H1 (cell line): Measurements from ENCODE around the gene ZBP1. TPM values are rescaled to one million over a fixed set of nuclear protein-coding genes. Genes with fewer than 3 reads are reported as not detected.

Experiments used
- CTCF ChIA-PET: fragments of 300-600 bp; sonication (Branson Sonifier 250); formaldehyde crosslinking; loops from one replicate; lab custom pipeline; 2021; ENCODE audit not compliant: partially characterized antibody; lab: Charles Lee
- POLR2A ChIA-PET: fragments of 300-600 bp; sonication (Branson Sonifier 250); formaldehyde crosslinking; loops from one replicate; lab custom pipeline; 2021; ENCODE audit warnings: inconsistent platforms; ENCODE audit not compliant: partially characterized antibody; lab: Charles Lee
- DNase-seq, 2 experiments: peaks; one replicate each; pipeline versions ENCODE4 v3.0.0 to v3.0.0-alpha.2; 2010 to 2022; ENCODE audit warnings: low spot score in 2 of 2, low read depth in 1 of 2, mixed read lengths in 1 of 2
- FAIRE-seq: peaks from 2 replicates; lab custom pipeline; 2011; peaks lifted over from hg19 to GRCh38; lab: Jason Lieb, UNC
- H2AFZ ChIP-seq: 2 replicates; pipeline ENCODE4 v1.8.1; 2012; ENCODE audit warnings: low read length, inconsistent platforms
- H2AK5ac ChIP-seq: 2 replicates; pipeline ENCODE4 v1.6.1; 2013; ENCODE audit warnings: low read depth, low read length
- H2BK120ac ChIP-seq: replicated peaks from 2 replicates; pipeline ENCODE3; 2013; ENCODE audit warnings: low read depth, low read length, inconsistent platforms
- H2BK12ac ChIP-seq: 2 replicates; pipeline ENCODE4 v1.6.1; 2013; ENCODE audit warnings: low read depth, low read length
- H2BK15ac ChIP-seq: 2 replicates; pipeline ENCODE4 v1.6.1; 2013; ENCODE audit warnings: low read length
- H2BK20ac ChIP-seq: 2 replicates; pipeline ENCODE4 v1.6.1; 2013; ENCODE audit warnings: low read length
- H2BK5ac ChIP-seq: 2 replicates; pipeline ENCODE4 v1.6.1; 2013; ENCODE audit warnings: low read depth, low read length
- H3K14ac ChIP-seq: 2 replicates; pipeline ENCODE4 v1.6.1; 2013; ENCODE audit warnings: inconsistent platforms; ENCODE audit not compliant: insufficient read length
- H3K18ac ChIP-seq: 2 replicates; pipeline ENCODE4 v1.6.1; 2013; ENCODE audit warnings: low read length; ENCODE audit errors: extremely low read depth
- H3K23ac ChIP-seq: 2 replicates; pipeline ENCODE4 v1.6.1; 2013; ENCODE audit warnings: inconsistent platforms; ENCODE audit not compliant: insufficient read length
- H3K23me2 ChIP-seq: 2 replicates; pipeline ENCODE4 v1.6.1; 2013; ENCODE audit warnings: low read depth, low read length
- H3K27ac ChIP-seq: 2 replicates; pipeline ENCODE4 v1.6.1; 2011; ENCODE audit warnings: low read depth, low read length, inconsistent platforms
- H3K27me3 ChIP-seq, 4 experiments: replicated peaks in 1 of 4; 1 replicate in 1 of 4; 2 replicates in 3 of 4; pipeline versions ENCODE4 v1.6.1 to v1.8.1; 2011 to 2013; ENCODE audit warnings: low read length in 3 of 4, mild to moderate bottlenecking in 3 of 4, inconsistent platforms in 2 of 4, mixed read lengths in 2 of 4, moderate library complexity in 1 of 4; ENCODE audit not compliant: control insufficient read depth in 3 of 4, insufficient read depth in 3 of 4; ENCODE audit errors: extremely low read depth in 1 of 4
- H3K36me3 ChIP-seq, 4 experiments: 2 replicates each; pipeline versions ENCODE4 v1.6.1 to v1.8.1; 2011 to 2013; ENCODE audit warnings: mild to moderate bottlenecking in 4 of 4, low read length in 3 of 4, moderate library complexity in 2 of 4, control low read depth in 1 of 4, inconsistent platforms in 1 of 4; ENCODE audit not compliant: insufficient read depth in 4 of 4, control insufficient read depth in 2 of 4
- H3K4ac ChIP-seq: replicated peaks from 2 replicates; pipeline ENCODE3; 2013; ENCODE audit warnings: low read length, low read depth, mixed read lengths, inconsistent platforms; ENCODE audit not compliant: insufficient read length
- H3K4me1 ChIP-seq, 4 experiments: replicated peaks in 1 of 4; 1 replicate in 1 of 4; 2 replicates in 3 of 4; pipeline versions ENCODE4 v1.6.1 to v1.8.1; 2011 to 2013; ENCODE audit warnings: low read length in 3 of 4, inconsistent platforms in 2 of 4, mixed read lengths in 1 of 4; ENCODE audit not compliant: insufficient read depth in 4 of 4, control insufficient read depth in 3 of 4
- H3K4me2 ChIP-seq, 2 experiments: 2 replicates each; pipeline versions ENCODE4 v1.6.1 to v1.8.1; 2011 to 2013; ENCODE audit warnings: low read depth in 2 of 2, low read length in 2 of 2, control low read depth in 1 of 2, inconsistent platforms in 1 of 2, mild to moderate bottlenecking in 1 of 2; ENCODE audit not compliant: insufficient read depth in 1 of 2
- H3K4me3 ChIP-seq, 4 experiments: fragments of 200-600, 300-600 bp in 1 of 4; sonication (generic), shearing (Covaris generic), sonication (Bioruptor Twin) in 1 of 4; 2 replicates each; pipeline versions ENCODE4 v1.5.1 to v1.8.1; 2011 to 2016; ENCODE audit warnings: low read length in 4 of 4, low read depth in 3 of 4, control low read depth in 2 of 4, inconsistent platforms in 2 of 4, mild to moderate bottlenecking in 2 of 4, mixed read lengths in 1 of 4, moderate library complexity in 1 of 4; ENCODE audit not compliant: insufficient read depth in 2 of 4; ENCODE audit errors: extremely low read depth in 1 of 4
- H3K56ac ChIP-seq: replicated peaks from 2 replicates; pipeline ENCODE3; 2013; ENCODE audit warnings: low read depth, mild to moderate bottlenecking, mixed read lengths, low read length, inconsistent platforms; ENCODE audit not compliant: insufficient read length
- H3K79me1 ChIP-seq: 2 replicates; pipeline ENCODE4 v1.6.1; 2013; ENCODE audit warnings: low read depth, low read length, control low read depth
- H3K79me2 ChIP-seq, 2 experiments: 2 replicates each; pipeline versions ENCODE4 v1.6.1 to v1.8.1; 2012 to 2013; ENCODE audit warnings: low read length in 2 of 2, mild to moderate bottlenecking in 2 of 2, inconsistent platforms in 1 of 2; ENCODE audit not compliant: insufficient read depth in 2 of 2, control insufficient read depth in 1 of 2
- H3K9ac ChIP-seq, 4 experiments: replicated peaks in 1 of 4; 1 replicate in 1 of 4; 2 replicates in 3 of 4; pipeline versions ENCODE4 v1.6.1 to v1.8.1; 2011 to 2013; ENCODE audit warnings: low read depth in 3 of 4, low read length in 3 of 4, control low read depth in 2 of 4, mild to moderate bottlenecking in 2 of 4, moderate library complexity in 2 of 4, inconsistent platforms in 1 of 4; ENCODE audit errors: extremely low read depth in 1 of 4
- H3K9me3 ChIP-seq, 2 experiments: 2 replicates each; pipeline versions ENCODE4 v1.6.1 to v1.8.1; 2012 to 2013; ENCODE audit warnings: mild to moderate bottlenecking in 2 of 2, moderate library complexity in 2 of 2, control low read depth in 1 of 2, inconsistent platforms in 1 of 2, low read depth in 1 of 2, low read length in 1 of 2, mixed read lengths in 1 of 2; ENCODE audit not compliant: insufficient read depth in 2 of 2
- H4K20me1 ChIP-seq, 2 experiments: replicated peaks in 1 of 2; 2 replicates each; pipeline versions ENCODE3 to v1.8.1; 2011 to 2013; ENCODE audit warnings: inconsistent platforms in 2 of 2, low read length in 2 of 2, mild to moderate bottlenecking in 1 of 2; ENCODE audit not compliant: insufficient read depth in 2 of 2, control insufficient read depth in 1 of 2
- H4K5ac ChIP-seq: 2 replicates; pipeline ENCODE4 v1.6.1; 2013; ENCODE audit warnings: low read length, low read depth, mixed read lengths, inconsistent platforms; ENCODE audit not compliant: insufficient read length
- H4K8ac ChIP-seq: 2 replicates; pipeline ENCODE4 v1.8.0; 2013; ENCODE audit warnings: mild to moderate bottlenecking, moderate library complexity, low read length, inconsistent platforms; ENCODE audit not compliant: insufficient read depth; ENCODE audit errors: extremely low read depth
- H4K91ac ChIP-seq: replicated peaks from 2 replicates; pipeline ENCODE3; 2013; ENCODE audit warnings: low read length, mixed read lengths, inconsistent platforms; ENCODE audit not compliant: insufficient read length
- CBX5 ChIP-seq: fragments of 300-800, 300-1000 bp; sonication (generic); IDR thresholded peaks from 2 replicates; pipeline ENCODE4 v1.7.1; 2016; ENCODE audit warnings: antibody characterized with exemption, low read length, low read depth
- EZH2 ChIP-seq: fragments of 200-600 bp; sonication (generic); IDR thresholded peaks from 2 replicates; pipeline ENCODE4 v1.7.1; 2012; ENCODE audit warnings: low read depth, mild to moderate bottlenecking, moderate library complexity, low read length, inconsistent platforms; ENCODE audit not compliant: severe bottlenecking
- PHF8 ChIP-seq: fragments of 200-600 bp; sonication (generic); conservative IDR thresholded peaks from 2 replicates; pipeline ENCODE4 v1.7.1; 2012; ENCODE audit warnings: low read depth, mild to moderate bottlenecking, inconsistent platforms, low read length, moderate library complexity
- SIX5 ChIP-seq: IDR thresholded peaks from 2 replicates; pipeline ENCODE4 v1.6.1; 2011; ENCODE audit warnings: mild to moderate bottlenecking, low read depth, low read length
- SP1 ChIP-seq: IDR thresholded peaks from 2 replicates; pipeline ENCODE4 v1.6.1; 2011; ENCODE audit warnings: low read depth, low read length
- SP2 ChIP-seq: IDR thresholded peaks from 2 replicates; pipeline ENCODE4 v1.6.1; 2012; ENCODE audit warnings: mild to moderate bottlenecking, low read length, inconsistent platforms
- SRF ChIP-seq: IDR thresholded peaks from 2 replicates; pipeline ENCODE4 v1.6.1; 2011; ENCODE audit warnings: mild to moderate bottlenecking, low read depth, low read length, moderate library complexity
- TCF12 ChIP-seq: IDR thresholded peaks from 2 replicates; pipeline ENCODE4 v1.6.1; 2011; ENCODE audit warnings: low read depth, mild to moderate bottlenecking, low read length
- WGBS, 2 experiments: shearing (Covaris generic) in 1 of 2; methylation state at CpG; one replicate each; pipeline versions ENCODE4 v1.1.6 to v1.1.7; 2013 to 2015; ENCODE audit warnings: low lambda C conversion rate in 2 of 2, mixed read lengths in 2 of 2, inconsistent platforms in 1 of 2, low coverage in 1 of 2, missing lambda C conversion rate in 1 of 2; ENCODE audit not compliant: insufficient replicate concordance in 2 of 2, insufficient coverage in 1 of 2, insufficient read length in 1 of 2; ENCODE audit errors: extremely low coverage in 1 of 2, missing lambda C conversion rate in 1 of 2; 5-methylcytosine and 5-hydroxymethylcytosine counted together
- polyA plus RNA-seq, 7 experiments: library from polyadenylated mRNA; depleted of rRNA in 3 of 7; stranded (reverse) in 5 of 7; unstranded in 2 of 7; fragments of >200 nt in 5 of 7; fragments of 200-250 nt in 2 of 7; gene quantifications; 1 replicate in 5 of 7; 2 replicates in 1 of 7; 4 replicates in 1 of 7; pipeline versions ENCODE4 v1.2.1 to v1.2.3, GENCODE V29; 2011 to 2013; ENCODE audit warnings: missing spikeins in 2 of 7, mixed read lengths in 2 of 7
- total RNA-seq: library from RNA; stranded (reverse); fragmentation: NEBNext Ultra II Directional; extraction: Animal tissue kit (Norgen Biotek cat#: 25700); gene quantifications from 2 replicates; pipeline ENCODE4 v1.2.1, GENCODE V29; 2021
- TF ChIP-seq, protein P1 (sequence below), 3 experiments: IDR thresholded peaks; 1 replicate in 2 of 3; 2 replicates in 1 of 3; pipeline versions ENCODE4 v1.5.1 to v1.6.1; 2011; ENCODE audit warnings: low read length in 3 of 3, mild to moderate bottlenecking in 3 of 3, inconsistent platforms in 2 of 3, low read depth in 1 of 3, moderate library complexity in 1 of 3; ENCODE audit not compliant: insufficient read depth in 1 of 3; ENCODE audit errors: control extremely low read depth in 1 of 3

ZBP1 gene
- total and polyA plus RNA-seq, 2 of the 8 experiments (the other 6 are each of a cell fraction or from before 2014, with no cell fraction given): not detected

DNA sequence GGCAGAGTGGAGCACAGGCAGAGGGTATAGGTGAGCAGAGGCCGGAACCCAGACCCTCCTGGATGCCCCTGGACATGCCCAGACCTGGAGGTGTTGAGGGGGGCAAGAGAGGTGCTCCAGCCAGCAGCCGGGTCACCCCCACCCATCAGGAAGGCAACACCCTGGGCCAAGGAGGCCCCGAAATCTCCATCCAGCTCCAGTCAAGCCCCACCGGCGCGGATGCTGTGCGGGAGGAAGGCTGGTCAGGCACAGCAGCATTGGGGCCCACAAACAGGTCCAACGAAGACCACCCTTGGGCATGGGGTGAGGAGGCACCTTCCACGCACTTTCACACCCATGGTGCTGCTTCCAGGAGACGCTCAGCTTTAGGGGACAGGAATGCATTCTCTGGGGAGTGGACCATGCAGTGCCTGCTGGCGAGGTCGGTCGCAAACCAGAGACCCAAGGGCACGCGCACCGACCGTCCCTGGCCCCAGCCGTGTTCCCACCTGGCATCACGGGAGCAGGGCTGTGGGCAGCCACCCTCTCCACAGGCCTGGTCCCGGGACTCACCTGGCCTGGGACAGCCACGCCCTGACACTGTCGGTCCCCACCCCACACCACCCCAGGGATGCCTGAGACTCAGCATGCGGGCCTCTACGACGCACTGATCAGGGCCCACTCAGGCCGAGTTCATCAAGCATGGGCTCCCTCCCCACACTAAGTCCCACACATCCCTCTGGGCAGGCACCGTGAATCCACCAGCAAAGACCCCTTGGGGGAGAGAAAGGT is 43.6 kb upstream of the ZBP1 start:
- ChIA-PET POLR2A (no interaction called here), CTCF (no interaction called here)
- no peak overlapping the region for H3K4me2 ChIP-seq
- no peak overlapping the region for H3K14ac ChIP-seq
- no peak overlapping the region for H2AK5ac ChIP-seq
- H3K4me3 ChIP-seq: no peak overlapping the region
- FAIRE-seq: no peak
- no peak overlapping the region for H3K18ac ChIP-seq
- peaks cover 0 to 47% of the 10 kb centered on the region in 2 experiments; a peak in 3 of 4 replicates for H3K79me2 ChIP-seq
- peak overlapping the region; percentile 57 for H4K8ac ChIP-seq
- no peak overlapping the region for H3K9ac ChIP-seq
- no peak overlapping the region for H2BK15ac ChIP-seq
- no peak overlapping the region for H2BK120ac ChIP-seq
- WGBS, 2 experiments: 95% methylated on average over 17 of the region's 27 CpGs; no CpG with 5 or more reads in 1 of the 2 experiments
- no peak overlapping the region for H2BK20ac ChIP-seq
- H2BK5ac ChIP-seq: no peak overlapping the region
- DNase-seq: no peak
- no peak overlapping the region for H2AFZ ChIP-seq
- H4K5ac ChIP-seq: no peak overlapping the region
- no peak overlapping the region for H3K56ac ChIP-seq
- no peak overlapping the region for H3K4ac ChIP-seq
- H3K36me3 ChIP-seq: no peaks in the 10 kb centered on the region
- no peak overlapping the region for H2BK12ac ChIP-seq
- no peak overlapping the region for H3K23ac ChIP-seq
- no peak overlapping the region for H4K91ac ChIP-seq
- H3K4me1 ChIP-seq: peaks cover 0 to 32% (median 7%) of the 10 kb centered on the region in 4 experiments; a peak in 6 of 7 replicates
- H3K79me1 ChIP-seq: peaks cover 18% of the 10 kb centered on the region
- H3K27ac ChIP-seq: no peak overlapping the region
- H3K27me3 ChIP-seq: no peaks in the 10 kb centered on the region
- peaks cover 8% of the 10 kb centered on the region; the same call in 1 of the 2 replicates for H3K23me2 ChIP-seq
- peaks cover 4 to 29% of the 10 kb centered on the region in 2 experiments for H4K20me1 ChIP-seq
- no peaks in the 10 kb centered on the region for H3K9me3 ChIP-seq
- no peak for TF ChIP-seq TCF12
- TF ChIP-seq SP1: no peak
- TF ChIP-seq SRF: no peak
- TF ChIP-seq, protein P1, sequence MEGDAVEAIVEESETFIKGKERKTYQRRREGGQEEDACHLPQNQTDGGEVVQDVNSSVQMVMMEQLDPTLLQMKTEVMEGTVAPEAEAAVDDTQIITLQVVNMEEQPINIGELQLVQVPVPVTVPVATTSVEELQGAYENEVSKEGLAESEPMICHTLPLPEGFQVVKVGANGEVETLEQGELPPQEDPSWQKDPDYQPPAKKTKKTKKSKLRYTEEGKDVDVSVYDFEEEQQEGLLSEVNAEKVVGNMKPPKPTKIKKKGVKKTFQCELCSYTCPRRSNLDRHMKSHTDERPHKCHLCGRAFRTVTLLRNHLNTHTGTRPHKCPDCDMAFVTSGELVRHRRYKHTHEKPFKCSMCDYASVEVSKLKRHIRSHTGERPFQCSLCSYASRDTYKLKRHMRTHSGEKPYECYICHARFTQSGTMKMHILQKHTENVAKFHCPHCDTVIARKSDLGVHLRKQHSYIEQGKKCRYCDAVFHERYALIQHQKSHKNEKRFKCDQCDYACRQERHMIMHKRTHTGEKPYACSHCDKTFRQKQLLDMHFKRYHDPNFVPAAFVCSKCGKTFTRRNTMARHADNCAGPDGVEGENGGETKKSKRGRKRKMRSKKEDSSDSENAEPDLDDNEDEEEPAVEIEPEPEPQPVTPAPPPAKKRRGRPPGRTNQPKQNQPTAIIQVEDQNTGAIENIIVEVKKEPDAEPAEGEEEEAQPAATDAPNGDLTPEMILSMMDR (IDR thresholded peaks at IDR 0.05; ENCODE audit: control extremely low read depth in 1 of 3, insufficient read depth in 1 of 3, low read depth in 1 of 3, low read length in 3 of 3): no peak
- no peak for TF ChIP-seq SP2
- no peak for TF ChIP-seq CBX5
- no peak for TF ChIP-seq EZH2
- no peak for TF ChIP-seq SIX5
- no peak for TF ChIP-seq PHF8
